OCI-LY3 (cell line): ENCODE results near the gene SRGAP2B.
"Not testable (repeated sequence)": the region's sequence is repeated elsewhere in the genome, so short reads cannot be mapped to it uniquely, and the experiment has no call there.

Source experiments
- EZH2phosphoT487 ChIP-seq: fragments of 200-600 bp; shearing (Covaris generic); IDR thresholded peaks from 2 replicates; pipeline ENCODE4 v1.6.1; 2018; ENCODE audit warnings: antibody characterized with exemption, mixed run types, low read depth
- TF ChIP-seq, protein P1 (sequence below): fragments of 200-600, 300-600 bp; sonication (generic); IDR thresholded peaks from 2 replicates; pipeline ENCODE4 v1.5.1; 2014; ENCODE audit warnings: antibody characterized with exemption, low read length, low read depth

DNA sequence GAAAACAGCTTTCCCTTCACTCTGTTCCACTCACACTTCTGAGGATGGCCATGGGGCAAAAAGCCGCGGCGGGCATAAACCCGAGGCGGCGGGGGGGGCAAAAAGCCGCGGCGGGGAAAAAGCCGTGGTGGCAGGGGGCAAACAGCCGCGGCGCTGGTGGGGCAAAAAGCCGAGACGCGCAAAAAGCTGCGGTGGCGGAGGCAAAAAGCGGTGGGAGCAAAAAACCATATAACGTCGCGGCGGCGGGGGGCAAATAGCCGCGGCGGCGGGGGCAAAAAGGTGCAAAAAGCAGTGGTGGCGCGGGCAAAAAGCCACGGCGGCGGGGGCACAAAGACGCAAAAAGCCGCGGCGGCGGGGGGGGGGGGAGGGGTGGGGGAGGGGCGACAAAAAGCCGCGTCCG lies 212.8 kb downstream of the SRGAP2B start:
- not testable (repeated sequence) for TF ChIP-seq EZH2phosphoT487
- TF ChIP-seq, protein P1, sequence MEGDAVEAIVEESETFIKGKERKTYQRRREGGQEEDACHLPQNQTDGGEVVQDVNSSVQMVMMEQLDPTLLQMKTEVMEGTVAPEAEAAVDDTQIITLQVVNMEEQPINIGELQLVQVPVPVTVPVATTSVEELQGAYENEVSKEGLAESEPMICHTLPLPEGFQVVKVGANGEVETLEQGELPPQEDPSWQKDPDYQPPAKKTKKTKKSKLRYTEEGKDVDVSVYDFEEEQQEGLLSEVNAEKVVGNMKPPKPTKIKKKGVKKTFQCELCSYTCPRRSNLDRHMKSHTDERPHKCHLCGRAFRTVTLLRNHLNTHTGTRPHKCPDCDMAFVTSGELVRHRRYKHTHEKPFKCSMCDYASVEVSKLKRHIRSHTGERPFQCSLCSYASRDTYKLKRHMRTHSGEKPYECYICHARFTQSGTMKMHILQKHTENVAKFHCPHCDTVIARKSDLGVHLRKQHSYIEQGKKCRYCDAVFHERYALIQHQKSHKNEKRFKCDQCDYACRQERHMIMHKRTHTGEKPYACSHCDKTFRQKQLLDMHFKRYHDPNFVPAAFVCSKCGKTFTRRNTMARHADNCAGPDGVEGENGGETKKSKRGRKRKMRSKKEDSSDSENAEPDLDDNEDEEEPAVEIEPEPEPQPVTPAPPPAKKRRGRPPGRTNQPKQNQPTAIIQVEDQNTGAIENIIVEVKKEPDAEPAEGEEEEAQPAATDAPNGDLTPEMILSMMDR = not testable (repeated sequence)
